AML-193 (cell line): ENCODE results near the gene WDR33.
A peak's percentile ranks its signal among the peaks of the same experiment; 100 is the strongest.
"Not testable (repeated sequence)": the region's sequence is repeated elsewhere in the genome, so short reads cannot be mapped to it uniquely, and the experiment has no call there.

ENCODE experiments used
- DNase-seq, 2 experiments: peaks; one replicate each; lab custom pipeline; 2025; lab: John Stamatoyannopoulos, UW

The WDR33 gene

DNA sequence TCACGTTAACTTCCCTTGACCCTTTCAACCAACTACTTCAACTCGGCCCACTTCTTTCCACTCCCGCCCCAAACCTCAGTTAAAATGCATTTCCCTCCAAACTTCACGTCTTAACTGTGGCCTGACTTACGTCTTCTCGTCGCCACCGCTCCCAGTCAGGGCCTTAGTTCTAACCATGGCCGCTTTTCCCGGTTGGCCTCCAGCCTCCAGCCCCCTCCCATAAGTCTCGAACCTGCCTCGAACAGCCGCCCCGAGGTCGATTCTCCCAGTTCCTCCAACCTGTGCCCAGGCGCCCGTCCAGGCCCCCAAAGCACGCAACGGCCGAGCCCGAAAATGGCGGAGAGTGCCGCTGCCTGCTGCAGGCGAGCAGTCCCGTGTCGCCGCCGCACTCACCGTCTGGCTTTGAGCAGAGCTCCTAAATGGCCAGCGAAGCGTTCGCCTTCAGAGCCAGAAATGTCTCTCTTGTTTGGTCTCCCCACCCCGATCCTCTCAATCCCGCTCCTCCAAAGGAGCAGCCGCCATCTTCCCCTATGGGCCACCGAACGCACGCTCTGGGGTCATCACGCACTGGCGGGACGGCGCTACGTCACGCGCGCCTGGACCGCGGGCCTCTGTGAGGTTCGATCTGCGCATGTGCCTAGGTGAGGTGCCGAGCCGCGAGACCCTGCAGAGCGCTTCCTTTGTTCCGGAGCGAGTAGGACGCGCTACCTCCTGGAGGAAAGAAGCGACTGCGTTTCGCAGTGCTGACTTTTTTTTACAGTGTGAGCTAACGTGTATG is at the start of gene WDR33:
Gene WDR33, minus strand, starts transcription at position 553 of the 778 bp plus-strand sequence. CDS start 40,190 bp downstream, outside the sequence.
- DNase-seq, result peak; percentile 81 to 91

DNA sequence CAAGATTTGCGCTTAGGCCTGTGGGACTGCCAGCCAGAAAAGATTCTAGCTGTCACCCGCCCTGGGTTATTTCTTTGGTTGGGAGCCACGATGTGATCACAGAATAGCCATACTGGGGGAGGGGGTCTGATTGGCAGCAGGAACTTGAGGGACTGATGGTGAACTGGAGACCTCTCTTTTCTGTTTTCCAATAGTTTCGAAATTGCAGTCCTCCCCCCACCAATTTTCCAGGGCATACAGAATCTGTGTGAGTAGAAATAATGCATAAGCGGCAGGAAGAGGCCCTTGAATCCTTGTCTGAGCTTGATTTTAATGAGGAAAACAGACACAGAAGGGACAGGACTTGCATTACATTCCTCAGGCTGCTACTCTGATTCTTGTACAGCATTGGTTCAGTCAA is 49.2 kb upstream of the WDR33 start:
- no peak for DNase-seq

DNA sequence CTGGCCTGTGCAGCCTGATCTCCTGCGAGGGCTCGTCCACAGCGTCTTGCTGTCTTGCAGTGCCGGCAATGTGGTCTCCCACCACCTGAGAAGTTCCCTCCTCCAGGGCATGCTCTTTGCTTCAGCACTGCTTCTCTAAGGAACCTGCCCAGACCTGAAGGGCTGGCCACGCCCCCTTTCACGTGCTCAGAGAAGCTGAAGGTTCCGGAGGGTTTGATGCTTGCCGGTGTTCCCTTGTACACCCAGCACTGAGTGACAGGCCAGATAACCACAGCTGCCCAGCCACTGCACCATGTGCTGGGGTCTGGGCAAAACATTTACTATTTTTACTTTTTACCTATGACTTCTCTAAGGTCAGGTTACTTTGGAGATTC is 48.7 kb upstream of the WDR33 start:
- no peak for DNase-seq

DNA sequence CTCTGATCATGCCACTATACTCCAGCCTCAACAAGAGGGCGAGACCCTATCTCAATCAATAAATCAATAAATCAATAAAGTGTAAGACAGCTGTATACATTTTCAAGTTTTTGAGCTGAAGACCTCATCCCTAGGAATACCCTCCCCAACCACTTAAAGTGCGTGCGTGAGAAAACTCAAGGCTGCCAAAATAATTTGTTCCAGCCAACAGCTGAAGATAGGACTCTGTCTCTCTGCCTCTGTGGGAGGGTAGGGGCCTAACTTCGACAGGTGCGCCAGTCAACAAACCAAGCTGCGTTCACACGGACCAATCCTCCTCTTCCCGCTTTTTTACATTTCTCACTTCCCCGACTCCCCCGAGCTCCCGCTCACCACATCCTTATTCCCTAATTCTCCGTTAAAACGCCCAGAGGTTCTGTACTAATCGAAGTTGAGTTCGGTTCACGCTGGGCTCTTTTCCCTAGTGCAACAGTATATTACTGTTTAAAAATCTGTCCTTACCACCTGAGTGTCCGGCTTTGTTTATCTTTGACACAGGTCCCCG is 46.4 kb upstream of the WDR33 start:
- peak in 1 of 2 experiments; percentile 8 for DNase-seq

DNA sequence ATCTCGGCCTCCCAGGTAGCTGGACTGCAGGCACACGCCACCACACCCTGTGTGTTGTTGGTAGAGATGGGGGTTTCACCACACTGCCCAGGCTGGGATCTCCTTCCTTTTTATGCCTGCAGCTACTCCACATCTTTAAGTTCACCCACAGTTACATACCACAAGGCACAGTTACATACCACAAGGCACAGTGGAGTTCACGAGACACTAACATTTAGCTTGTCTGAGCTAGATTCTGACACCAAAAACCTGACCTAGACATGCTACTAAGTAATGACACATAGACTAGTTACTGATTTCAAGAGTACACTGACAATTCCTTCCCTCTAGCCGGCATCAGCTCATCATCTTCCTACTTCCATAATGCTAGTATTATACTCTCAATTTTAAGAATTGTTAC is 42.7 kb upstream of the WDR33 start:
- no peak for DNase-seq

DNA sequence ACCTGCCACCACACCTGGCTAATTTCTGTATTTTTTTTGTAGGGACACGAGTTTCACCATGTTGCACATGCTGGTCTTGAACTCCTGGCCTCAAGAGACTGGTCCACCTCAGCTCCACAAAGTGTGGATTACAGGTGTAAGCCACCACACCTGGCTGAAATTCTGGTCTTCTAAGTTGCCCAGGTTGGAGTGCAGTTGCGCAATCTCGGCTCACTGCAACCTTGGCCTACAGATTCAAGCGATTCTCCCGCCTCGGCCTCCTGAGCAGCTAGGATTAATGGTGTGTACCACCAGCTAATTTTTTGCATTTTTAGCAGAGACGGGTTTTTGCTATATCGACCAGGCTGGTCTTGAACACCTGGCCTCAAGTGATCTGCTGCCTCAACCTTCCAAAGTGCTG is 41.4 kb upstream of the WDR33 start:
- no peak for DNase-seq

DNA sequence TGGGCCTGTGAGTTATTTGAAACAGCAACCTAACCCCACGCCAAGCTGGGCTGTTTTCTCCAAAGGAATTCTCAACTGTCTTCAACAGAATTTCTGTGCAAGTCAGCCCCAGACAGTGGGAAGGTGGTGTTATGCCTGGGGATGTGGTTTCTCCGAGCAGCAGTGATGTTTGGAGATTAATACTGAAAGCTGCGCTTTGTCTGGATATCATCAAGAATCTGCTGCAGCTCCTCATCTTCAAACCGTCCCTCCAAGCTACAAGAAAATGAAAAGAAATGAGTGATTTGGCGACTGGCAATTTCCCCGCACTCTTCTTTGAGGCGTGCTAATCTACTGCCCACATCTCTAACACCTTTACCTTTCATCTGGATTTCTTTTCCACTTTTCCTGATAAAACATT is 37.0 kb upstream of the WDR33 start:
- no peak for DNase-seq

DNA sequence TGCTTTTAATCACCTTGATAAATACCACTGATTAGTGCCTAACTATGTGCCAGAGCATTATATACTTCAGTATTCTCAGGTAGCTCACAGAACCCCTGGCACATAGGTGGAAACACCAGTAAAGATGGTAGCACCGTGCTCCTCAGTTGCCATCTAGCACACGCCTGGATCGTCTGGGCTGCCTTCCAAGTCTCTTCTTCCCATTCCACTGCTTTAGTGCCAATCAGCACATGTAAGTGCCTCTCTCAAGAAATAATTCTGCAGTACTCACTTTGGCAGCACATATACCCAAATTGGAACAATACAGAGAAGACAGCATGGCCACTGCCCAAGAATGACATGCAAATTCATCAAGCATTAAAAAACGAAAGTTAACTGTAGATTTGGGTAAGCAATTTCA is 34.0 kb upstream of the WDR33 start:
- DNase-seq, result no peak

DNA sequence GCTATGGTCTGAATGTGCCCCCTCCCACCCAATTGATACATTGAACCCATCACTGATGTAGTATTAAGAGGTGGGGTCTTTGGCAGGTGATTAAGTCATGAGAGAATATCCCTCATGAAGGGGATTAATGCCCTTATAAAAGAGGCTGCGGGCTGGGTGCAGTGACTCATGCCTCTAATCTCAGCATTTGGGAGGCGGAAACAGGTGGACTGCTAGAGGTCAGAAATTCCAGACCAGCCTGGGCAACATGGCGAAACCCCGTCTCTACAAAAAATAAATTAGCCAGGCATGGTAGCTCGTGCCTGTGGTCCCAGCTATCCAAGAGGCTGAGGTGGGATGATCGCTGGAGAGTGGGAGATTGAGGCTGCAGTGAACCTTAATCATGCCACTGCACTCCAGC is 32.7 kb upstream of the WDR33 start:
- DNase-seq, result no peak

DNA sequence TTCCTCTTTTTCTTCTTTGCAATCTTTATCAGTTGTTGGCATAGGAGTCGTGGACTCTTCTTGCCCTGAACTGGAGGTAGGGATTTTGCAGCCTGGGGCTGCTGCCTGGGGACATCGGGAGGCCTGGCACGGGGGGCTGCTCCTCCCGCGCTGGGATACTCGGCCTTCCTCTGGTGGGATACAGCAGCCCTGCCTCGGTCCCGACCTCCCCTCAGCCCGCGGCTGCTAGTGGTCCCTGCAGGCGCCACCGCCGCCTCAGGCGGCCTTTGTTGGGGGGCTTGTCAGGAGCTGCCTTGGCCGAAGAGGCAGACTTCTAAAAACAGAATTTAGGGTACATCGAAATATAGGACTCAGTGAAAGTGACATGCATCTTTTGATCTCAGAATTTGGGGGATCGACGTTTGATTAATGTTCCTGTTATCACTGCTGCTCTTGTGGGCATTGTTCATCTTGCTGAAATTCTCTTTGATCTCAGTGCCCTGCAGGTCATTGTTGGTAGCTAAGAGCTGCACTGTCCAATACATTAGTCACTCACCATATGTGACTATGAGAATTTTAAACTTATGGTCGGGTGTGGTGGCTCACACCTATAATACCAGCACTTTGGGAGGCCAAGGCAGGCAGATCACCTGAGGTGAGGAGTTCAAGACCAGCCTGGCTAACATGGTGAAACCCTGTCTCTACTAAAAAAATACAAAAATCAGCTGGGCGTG is 30.7 kb upstream of the WDR33 start:
- no peak for DNase-seq

DNA sequence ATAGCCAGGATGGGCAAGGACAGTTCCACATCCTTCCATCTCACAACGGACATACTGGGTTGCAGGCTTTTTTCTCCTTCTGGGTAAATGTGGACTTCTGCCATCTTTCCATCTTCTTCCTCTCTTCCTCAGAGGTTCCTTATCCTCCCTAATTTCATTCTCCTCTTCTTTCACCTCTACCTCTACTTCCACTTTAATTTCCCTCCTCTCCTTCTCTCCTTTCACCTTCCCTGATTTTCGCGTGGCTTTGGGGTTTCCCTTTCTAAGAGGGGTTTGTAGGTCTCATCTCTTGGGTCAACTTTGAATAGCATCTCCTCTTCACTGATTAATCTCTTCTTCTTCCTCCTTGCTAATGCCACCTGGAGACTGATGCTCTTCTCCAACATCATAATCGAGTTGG is 29.9 kb upstream of the WDR33 start:
- DNase-seq, result no peak

DNA sequence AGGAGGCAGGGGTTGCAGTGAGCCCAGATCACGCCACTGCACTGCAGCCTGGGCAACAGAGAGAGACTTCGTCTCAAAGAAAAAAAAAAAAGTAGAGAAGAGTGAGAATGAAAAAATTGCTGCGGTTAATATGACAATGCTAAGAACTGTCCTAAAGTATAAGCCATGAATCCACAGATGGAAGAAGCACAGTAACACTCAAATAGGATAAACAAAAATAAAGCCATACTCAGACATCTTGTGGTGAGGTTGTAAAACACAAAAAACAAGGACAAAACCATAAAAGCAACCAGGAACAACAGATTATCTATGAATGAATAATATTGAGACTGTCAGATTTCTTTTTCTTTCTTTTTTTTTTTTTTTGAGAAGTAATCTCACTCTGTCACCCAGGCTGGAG is 24.0 kb upstream of the WDR33 start:
- DNase-seq, result no peak

DNA sequence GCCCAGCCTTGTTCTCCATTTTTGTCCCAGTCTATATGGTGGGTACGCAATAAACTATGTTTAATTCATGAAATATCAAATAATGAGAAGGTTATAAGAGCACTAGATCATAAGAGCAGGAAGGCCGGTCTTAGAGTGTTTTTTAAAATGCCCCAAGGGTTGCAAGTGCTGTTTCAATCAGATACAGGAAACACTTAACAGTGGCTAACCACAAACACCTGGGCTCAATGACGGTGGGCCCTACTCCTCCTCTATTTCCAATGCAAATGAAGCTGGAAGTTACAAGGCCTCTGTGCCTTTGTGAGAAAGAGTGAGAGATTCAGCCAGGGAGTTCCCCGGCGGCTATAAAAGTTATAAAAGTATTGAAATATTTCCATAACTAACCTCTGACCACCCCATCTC is 18.9 kb upstream of the WDR33 start:
- DNase-seq, result no peak

DNA sequence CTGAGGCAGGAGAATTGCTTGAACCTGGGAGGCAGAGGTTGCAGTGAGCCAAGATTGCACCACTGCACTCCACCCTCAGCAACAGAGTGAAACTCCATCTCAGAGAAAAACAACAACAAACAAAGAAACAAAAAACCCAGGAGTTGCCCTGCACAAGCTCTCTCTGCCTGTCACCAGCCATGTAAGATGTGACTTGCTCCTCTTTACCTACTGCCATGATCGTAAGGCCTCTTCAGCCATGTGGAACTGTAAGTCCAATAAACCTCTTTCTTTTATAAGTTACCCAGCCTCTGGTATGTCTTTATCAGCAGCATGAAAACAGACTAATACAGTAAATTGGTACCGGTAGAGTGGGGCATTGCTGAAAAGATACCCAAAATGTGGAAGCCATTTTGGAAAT is 15.7 kb upstream of the WDR33 start:
- not testable (repeated sequence) for DNase-seq

DNA sequence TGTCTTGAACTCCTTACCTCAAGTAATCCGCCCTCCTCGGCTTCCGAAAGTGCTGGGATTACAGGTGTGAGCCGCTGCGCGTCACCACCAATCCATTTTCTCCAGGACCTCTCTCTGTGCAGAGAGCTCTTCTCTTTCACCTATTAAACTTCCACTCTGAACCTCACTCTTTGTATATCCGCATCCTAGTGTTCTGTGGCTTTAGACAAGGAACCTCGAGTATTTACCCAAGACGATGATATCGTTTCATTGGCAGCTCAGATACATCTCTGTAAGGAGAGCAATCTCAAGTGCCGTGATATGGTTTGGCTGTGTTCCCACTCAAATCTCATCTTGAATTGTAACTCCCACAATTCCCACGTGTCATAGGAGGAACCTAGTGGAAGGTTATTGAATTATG is 15.1 kb upstream of the WDR33 start:
- no peak for DNase-seq

DNA sequence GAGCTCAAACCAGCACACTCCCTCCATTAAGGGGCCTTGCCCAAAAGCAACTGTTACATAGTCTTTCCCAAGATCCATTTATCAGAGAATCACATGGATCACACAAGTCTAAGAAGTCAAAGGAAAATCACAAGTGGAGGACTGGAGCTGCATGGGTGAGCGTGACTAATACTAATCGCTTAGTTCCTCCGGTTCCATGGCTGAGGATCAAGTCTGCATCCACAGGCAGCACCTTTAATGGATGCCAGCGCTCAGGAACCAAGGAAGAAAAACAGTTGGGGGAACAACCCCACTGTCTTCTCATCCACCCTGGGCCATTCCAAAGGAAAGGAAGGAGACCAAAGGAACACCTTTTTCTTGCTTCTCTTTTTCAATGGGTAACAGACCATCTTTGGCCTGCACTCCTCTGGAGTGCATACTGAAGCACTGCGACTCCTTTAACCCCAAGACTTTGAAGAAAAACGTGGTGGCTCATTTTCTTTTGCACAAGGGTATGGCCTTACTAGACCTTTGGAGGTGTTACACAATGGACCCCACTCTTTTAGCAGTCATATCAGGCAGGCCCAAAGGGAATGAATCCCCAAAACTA is 9.2 kb upstream of the WDR33 start:
- DNase-seq, result no peak

DNA sequence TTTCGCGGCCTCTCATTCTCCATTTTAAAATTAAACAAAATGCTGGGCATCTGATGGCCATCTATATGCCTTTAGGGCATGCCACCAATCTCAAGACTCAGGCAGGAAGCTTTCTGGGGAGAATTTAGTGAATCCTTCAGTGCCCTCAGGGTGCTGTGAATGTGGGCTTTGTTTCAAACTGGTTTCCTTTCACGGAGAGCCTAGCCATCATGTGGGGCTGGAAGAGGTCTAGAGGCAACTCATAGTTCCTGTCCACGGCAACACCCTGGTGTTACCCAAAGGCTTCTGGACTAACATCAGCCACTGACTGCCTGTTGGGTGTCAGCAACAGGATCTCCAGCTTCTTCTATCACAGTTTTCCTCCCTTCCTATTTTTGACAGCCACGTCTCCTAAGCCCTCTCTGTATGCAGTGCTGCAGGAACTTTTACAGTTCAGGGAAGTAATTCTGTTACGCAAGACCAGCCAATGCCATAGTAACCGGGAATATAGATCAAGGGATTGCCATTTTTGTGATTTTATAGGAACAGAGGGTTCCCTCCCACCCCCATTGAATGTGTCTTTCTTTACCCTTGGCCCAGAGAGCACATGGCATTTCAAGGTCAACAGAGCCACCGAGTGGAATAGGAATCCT is 7.9 kb upstream of the WDR33 start:
- DNase-seq, result no peak

DNA sequence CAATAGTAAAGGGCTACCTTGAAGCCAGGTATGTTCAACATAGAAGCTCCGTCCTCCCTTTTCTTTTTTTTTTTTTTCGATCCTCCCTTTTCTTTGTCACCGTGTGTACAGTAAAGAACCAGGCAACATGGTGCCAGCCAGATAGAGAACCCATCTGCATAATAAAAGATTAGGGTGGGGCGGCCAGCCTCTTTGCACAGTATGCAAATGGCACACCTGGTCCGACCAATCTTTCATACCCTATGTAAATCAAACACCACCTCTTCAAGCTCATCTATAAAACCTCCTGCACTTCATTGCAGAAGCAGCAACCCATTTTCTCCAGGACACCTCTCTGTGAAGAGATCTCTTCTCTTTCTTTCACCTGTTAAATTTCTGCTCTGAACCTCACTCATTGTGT is 7.3 kb upstream of the WDR33 start:
- DNase-seq, result no peak

DNA sequence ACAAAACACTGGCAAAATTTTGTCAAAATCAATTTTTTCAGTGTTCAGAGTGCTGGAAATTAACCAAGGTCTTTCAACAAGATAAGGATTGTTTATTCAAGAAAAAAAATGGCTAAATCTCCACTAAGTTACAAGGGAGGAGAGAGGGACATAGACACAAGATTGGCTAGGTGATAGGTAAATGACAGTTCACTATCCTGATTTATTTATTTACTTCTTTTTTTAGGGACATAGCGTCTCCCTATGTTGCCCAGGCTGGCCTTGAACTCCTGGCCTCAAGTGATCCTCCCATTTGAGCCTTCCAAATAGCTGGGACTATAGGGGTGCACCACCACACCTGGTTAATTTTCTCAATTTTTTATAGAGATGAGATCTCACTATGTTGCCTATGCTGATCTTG is 3.7 kb upstream of the WDR33 start:
- DNase-seq, result no peak

DNA sequence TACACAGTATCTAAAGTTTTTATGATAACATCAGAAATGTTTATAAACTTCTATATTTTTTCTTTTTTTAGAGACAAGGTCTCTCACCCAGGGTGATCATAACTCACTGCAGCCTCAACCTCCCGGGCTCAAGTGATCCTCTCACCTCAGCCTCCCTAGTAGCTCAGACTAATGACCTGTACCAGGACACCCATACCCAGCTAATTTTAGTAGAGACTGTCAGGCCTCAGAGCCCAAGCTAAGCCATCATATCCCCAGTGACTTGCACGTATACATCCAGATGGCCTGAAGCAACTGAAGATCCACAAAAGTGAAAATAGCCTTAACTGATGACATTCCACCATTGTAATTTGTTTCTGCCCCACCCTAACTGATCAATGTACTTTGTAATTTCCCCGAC is 1.5 kb upstream of the WDR33 start:
- not testable (repeated sequence) for DNase-seq

DNA sequence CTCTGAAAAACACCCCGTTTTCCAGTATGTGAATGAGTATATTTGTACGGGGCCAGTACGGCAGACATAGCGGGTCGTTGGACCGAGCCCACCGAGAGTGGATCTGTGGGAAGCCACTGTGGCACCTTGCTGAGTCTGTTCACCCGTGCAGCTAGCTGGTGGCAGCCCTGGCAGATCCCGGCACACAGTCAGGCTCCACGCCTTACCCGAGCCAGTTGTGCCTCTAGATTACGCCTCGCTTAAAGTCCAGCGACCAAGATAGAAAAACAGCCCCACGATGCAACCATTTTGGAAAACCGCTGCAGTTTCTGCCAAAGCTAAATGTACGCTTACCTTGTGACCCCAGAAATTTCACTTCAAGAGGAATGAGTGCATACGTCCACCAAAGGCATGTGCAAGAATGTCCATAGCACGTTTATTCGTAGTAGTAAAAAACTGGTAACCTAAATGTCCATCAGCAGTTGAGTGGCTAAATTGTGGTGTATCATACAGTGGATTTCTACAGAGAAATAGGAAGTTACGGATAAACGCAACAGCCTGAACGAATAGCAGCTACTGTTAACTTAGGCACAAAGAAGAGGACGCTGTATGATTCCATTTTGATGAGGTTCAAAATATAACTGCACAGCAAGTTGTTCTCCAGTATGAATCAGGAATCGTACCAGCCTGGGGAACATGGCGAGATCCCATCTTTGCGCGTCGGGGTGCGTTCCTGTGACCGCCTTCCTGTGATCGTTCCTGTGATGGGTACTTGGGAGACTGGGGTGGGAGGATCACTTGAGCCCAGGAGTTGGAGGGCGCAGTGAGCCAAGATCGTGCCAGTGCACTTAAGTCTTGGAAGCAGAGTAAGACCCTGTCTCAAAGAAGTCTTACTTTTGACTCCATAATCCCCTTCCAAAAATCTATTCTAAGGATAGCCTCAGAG is 688 bp upstream of the WDR33 start:
- no peak for DNase-seq
